GM18870 (cell line): Measurements from ENCODE around the gene IRS4.
A peak's percentile ranks its signal among the peaks of the same experiment; 100 is the strongest.

ENCODE experiments used
- ATAC-seq: cut with Tn5 transposase; IDR thresholded peaks from one replicate; pipeline ENCODE4 v1.9.1; 2021; ENCODE audit warnings: moderate library complexity; ENCODE audit not compliant: unreplicated experiment

IRS4 gene

GRCh38 chrX:108736509-108737479 is at the start of gene IRS4:
IRS4 (minus strand) TSS chrX:108736563.
- ATAC-seq, result no peak

- ATAC-seq, result no peak
Measured at GRCh38 chrX:108772549-108772948, 36.2 kb upstream of the IRS4 start.

- ATAC-seq, result no peak
Measured at GRCh38 chrX:108763559-108763958, 27.2 kb upstream of the IRS4 start.

- ATAC-seq, result no peak
Measured at GRCh38 chrX:108740299-108740774, 4.0 kb upstream of the IRS4 start.

GRCh38 chrX:108737754-108738153 is 1.4 kb upstream of the IRS4 start:
- no peak for ATAC-seq

- no peak for ATAC-seq
Measured at GRCh38 chrX:108735679-108736508, 469 bp downstream of the IRS4 start.

- ATAC-seq, result no peak
Measured at GRCh38 chrX:108735091-108735678, 1.2 kb downstream of the IRS4 start.

- no peak for ATAC-seq
Measured at GRCh38 chrX:108734426-108734825, 1.9 kb downstream of the IRS4 start.

GRCh38 chrX:108732630-108733321 is 3.6 kb downstream of the IRS4 start:
- ATAC-seq, result no peak

GRCh38 chrX:108731153-108731552 is 5.2 kb downstream of the IRS4 start:
- no peak for ATAC-seq

GRCh38 chrX:108726748-108727147 is 9.6 kb downstream of the IRS4 start:
- no peak for ATAC-seq

- ATAC-seq, result no peak
Measured at GRCh38 chrX:108722561-108722960, 13.8 kb downstream of the IRS4 start.

- ATAC-seq, result no peak
Measured at GRCh38 chrX:108712886-108713285, 23.5 kb downstream of the IRS4 start.

GRCh38 chrX:108704839-108705238 is 31.5 kb downstream of the IRS4 start:
- no peak for ATAC-seq

GRCh38 chrX:108702530-108702929 is 33.8 kb downstream of the IRS4 start:
- ATAC-seq, result no peak

GRCh38 chrX:108701633-108702032 is 34.7 kb downstream of the IRS4 start:
- ATAC-seq, result no peak

- ATAC-seq, result peak; percentile 55
Measured at GRCh38 chrX:108699368-108699767, 37.0 kb downstream of the IRS4 start.

- no peak for ATAC-seq
Measured at GRCh38 chrX:108696690-108697089, 39.7 kb downstream of the IRS4 start.
